K562 (cell line): ENCODE data around the gene MED13L. TPM values are rescaled to one million over a fixed set of nuclear protein-coding genes. Genes with fewer than 3 reads are reported as not detected.

ENCODE experiments used
- ATAC-seq: fragments of 200-7000 bp; cut with Tn5 transposase; 3 replicates; pipeline ENCODE4 v1.9.1; 2020; ENCODE audit warnings: moderate library complexity
- BruUV-seq: library from RNA; stranded (reverse); fragments of 400-500 nt; replicated peaks from 2 replicates; lab custom pipeline; 2021; lab: Mats Ljungman, UMichigan
- CTCF ChIA-PET: fragments of 300-600 bp; formaldehyde crosslinking; extraction: SDS; loops from one replicate; lab custom pipeline; 2021; ENCODE audit warnings: low intra/inter-chr PET ratio; lab: Yijun Ruan, JAX
- POLR2A ChIA-PET: fragments of 300-600, 350-650 bp; sonication (Branson Sonifier 250); formaldehyde crosslinking; extraction: SDS; loops from one replicate; lab custom pipeline; 2021; ENCODE audit warnings: antibody characterized with exemption, inconsistent platforms; lab: Yijun Ruan, JAX
- DNase-seq, 4 experiments: peaks; one replicate each; pipeline versions ENCODE4 v3.0.0 to v3.0.0-alpha.2; 2011 to 2018; ENCODE audit warnings: low spot score in 3 of 4, mixed read lengths in 3 of 4; ENCODE audit errors: extremely low read depth in 1 of 4
- FAIRE-seq: peaks from 2 replicates; lab custom pipeline; 2011; peaks lifted over from hg19 to GRCh38; lab: Jason Lieb, UNC
- H2AFZ ChIP-seq: 2 replicates; pipeline ENCODE4 v1.6.0; 2011; ENCODE audit warnings: low read depth, low read length, control low read depth, inconsistent platforms
- H3K27ac ChIP-seq: fragments of 200-600 bp; 3 replicates; pipeline ENCODE4 v1.8.0; 2011; ENCODE audit warnings: low read depth, mild to moderate bottlenecking, control low read depth, inconsistent platforms, low read length, moderate library complexity, mixed read lengths; ENCODE audit errors: extremely low read depth
- H3K27me3 ChIP-seq, 2 experiments: fragments of 300-600 bp in 1 of 2; 2 replicates in 1 of 2; 3 replicates in 1 of 2; pipeline versions ENCODE4 v1.6.0 to v1.8.0; 2011; ENCODE audit warnings: inconsistent platforms in 2 of 2, low read length in 2 of 2, mild to moderate bottlenecking in 1 of 2, mixed read lengths in 1 of 2, moderate library complexity in 1 of 2; ENCODE audit not compliant: control insufficient read depth in 2 of 2, insufficient read depth in 2 of 2
- H3K36me3 ChIP-seq: fragments of 300-600 bp; 3 replicates; pipeline ENCODE4 v1.8.0; 2011; ENCODE audit warnings: mild to moderate bottlenecking, low read length, inconsistent platforms; ENCODE audit not compliant: control insufficient read depth, insufficient read depth
- H3K4me1 ChIP-seq, 2 experiments: fragments of 200-600 bp in 1 of 2; replicated peaks in 1 of 2; 2 replicates in 1 of 2; 3 replicates in 1 of 2; pipeline versions ENCODE4 v1.5.1 to v1.8.0; 2011; ENCODE audit warnings: inconsistent platforms in 2 of 2, low read length in 2 of 2, mild to moderate bottlenecking in 1 of 2, mixed read lengths in 1 of 2, moderate library complexity in 1 of 2; ENCODE audit not compliant: control insufficient read depth in 2 of 2, insufficient read depth in 2 of 2
- H3K4me2 ChIP-seq: 2 replicates; pipeline ENCODE4 v1.6.1; 2011; ENCODE audit warnings: low read length, control low read depth, inconsistent platforms, mixed read lengths; ENCODE audit not compliant: insufficient read depth
- H3K4me3 ChIP-seq: fragments of 200-600 bp; sonication (generic), shearing (Covaris generic); 2 replicates; pipeline ENCODE4 v1.5.1; 2016; ENCODE audit warnings: control low read depth, inconsistent platforms
- H3K79me2 ChIP-seq: fragments of 200-600 bp; 3 replicates; pipeline ENCODE4 v1.8.0; 2011; ENCODE audit warnings: low read length, inconsistent platforms; ENCODE audit not compliant: control insufficient read depth, insufficient read depth
- H3K9ac ChIP-seq, 2 experiments: 2 replicates each; pipeline versions ENCODE4 v1.6.0 to v1.6.1; 2011; ENCODE audit warnings: low read depth in 2 of 2, low read length in 2 of 2, control low read depth in 1 of 2, inconsistent platforms in 1 of 2, mild to moderate bottlenecking in 1 of 2, mixed read lengths in 1 of 2; ENCODE audit not compliant: insufficient read depth in 1 of 2
- H3K9me1 ChIP-seq: one replicate; pipeline ENCODE4 v1.6.0; 2011; ENCODE audit warnings: inconsistent platforms, mild to moderate bottlenecking, low read length, moderate library complexity; ENCODE audit not compliant: control insufficient read depth, insufficient read depth
- H3K9me3 ChIP-seq: replicated peaks from 2 replicates; pipeline ENCODE4 v1.5.1; 2011; ENCODE audit warnings: low read depth, low read length, inconsistent platforms; ENCODE audit not compliant: control insufficient read depth, insufficient read depth
- H4K20me1 ChIP-seq: replicated peaks from 2 replicates; pipeline ENCODE4 v1.6.1; 2011; ENCODE audit warnings: low read length, inconsistent platforms, mixed read lengths; ENCODE audit not compliant: control insufficient read depth, insufficient read depth
- ARHGAP35 ChIP-seq: fragments of 450-650 bp; IDR thresholded peaks from 2 replicates; pipeline ENCODE4 v1.6.1; 2018; ENCODE audit not compliant: partially characterized antibody
- NFIC ChIP-seq: fragments of 450-650 bp; IDR thresholded peaks from 2 replicates; pipeline ENCODE4 v1.6.1; 2017; ENCODE audit warnings: mild to moderate bottlenecking, inconsistent platforms
- SIN3A ChIP-seq, 2 experiments: fragments of 150-350 bp in 1 of 2; IDR thresholded peaks; 2 replicates each; pipeline ENCODE4 v1.6.1; 2011 to 2016; ENCODE audit warnings: borderline replicate concordance in 2 of 2, low read depth in 2 of 2, low read length in 2 of 2, mild to moderate bottlenecking in 2 of 2, moderate library complexity in 2 of 2; ENCODE audit not compliant: control insufficient read depth in 1 of 2
- ZKSCAN3 ChIP-seq: fragments of 250-450 bp; sonication (Bioruptor Pico); IDR thresholded peaks from 2 replicates; pipeline ENCODE4 v1.4.0; 2020
- ZNF766 ChIP-seq: fragments of 200-800 bp; sonication (Bioruptor generic); conservative IDR thresholded peaks from 2 replicates; pipeline ENCODE4 v1.6.1; 2016; ENCODE audit warnings: missing genetic modification characterization, missing compliant biosample characterization
- WGBS: fragments of 100-300 bp; shearing (Covaris generic); methylation state at CpG from one replicate; pipeline ENCODE4 v1.1.6; 2016; ENCODE audit warnings: low coverage, mixed read lengths; ENCODE audit not compliant: insufficient coverage; ENCODE audit errors: missing lambda C conversion rate; 5-methylcytosine and 5-hydroxymethylcytosine counted together
- in situ Hi-C: fragments of 300-500 bp; cut with MboI; formaldehyde crosslinking; loops from 4 replicates; pipeline ENCODE4 v1.15.0; 2018; ENCODE audit warnings: inconsistent platforms, mixed read lengths
- intact Hi-C: fragments of 100-400 bp; cut with micrococcal nuclease; formaldehyde crosslinking; loops from 2 replicates; pipeline ENCODE4 v1.14.2; 2022
- polyA plus RNA-seq, 8 experiments: library from polyadenylated mRNA; depleted of rRNA in 4 of 8; stranded (reverse) in 5 of 8; unstranded in 3 of 8; fragments of >200 nt; fragmentation: Nextera tagmentation in 2 of 8; fragmentation: Illumina TruSeq in 1 of 8; extraction: Ambion mirVana in 2 of 8; extraction: Trizol in 1 of 8; gene quantifications; 2 replicates each; pipeline versions ENCODE4 v1.2.1 to v1.2.3, GENCODE V29; 2011 to 2014; ENCODE audit warnings: inconsistent platforms in 1 of 8, missing spikeins in 1 of 8
- total RNA-seq, 7 experiments: library from RNA; depleted of rRNA in 6 of 7; stranded (reverse); fragments of >200 nt in 6 of 7; fragmentation: Illumina TruSeq in 2 of 7; extraction: Trizol in 2 of 7; gene quantifications; 2 replicates each; pipeline versions ENCODE4 v1.2.1 to v1.2.3, GENCODE V29; 2011 to 2021; ENCODE audit warnings: low replicate concordance in 1 of 7
- TF ChIP-seq, protein P1 (sequence below), 2 experiments: fragments of 250-450 bp in 1 of 2; fragments of 450-650 bp in 1 of 2; sonication (Bioruptor Pico) in 1 of 2; IDR thresholded peaks; 2 replicates each; pipeline versions ENCODE4 v1.6.1 to v1.8.0; 2016 to 2021; ENCODE audit warnings: mild to moderate bottlenecking in 2 of 2, moderate library complexity in 2 of 2, missing compliant biosample characterization in 1 of 2, missing genetic modification characterization in 1 of 2

Gene MED13L
- total and polyA plus RNA-seq, 9 of the 15 experiments (the other 6 are each of a cell fraction or from before 2014, with no cell fraction given) = 13.4 to 90.3 (median 36.9) TPM

DNA sequence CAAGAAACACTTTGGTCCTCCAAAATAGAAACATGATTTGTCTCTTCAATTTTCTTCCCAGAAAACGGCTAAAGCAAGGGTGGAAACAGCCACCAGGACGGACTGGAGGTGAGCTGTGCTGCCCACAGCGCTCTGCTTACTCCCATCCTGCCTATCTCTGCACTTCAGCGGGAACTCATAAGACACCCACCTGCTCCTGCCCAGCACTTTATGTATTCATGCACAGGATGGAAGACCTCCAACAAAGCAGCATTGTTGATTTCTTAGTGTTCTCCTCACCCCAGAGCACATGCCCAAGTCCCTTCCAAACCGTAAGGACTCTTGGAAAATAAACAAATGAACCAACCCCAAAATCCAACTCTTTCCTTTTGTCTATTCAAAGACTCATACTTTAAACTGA, 277.2 kb downstream of the MED13L start:
- H3K36me3 ChIP-seq = peaks cover 64% of the 10 kb centered on the region
- H3K27ac ChIP-seq = no peak overlapping the region
- no TSS peak for BruUV-seq
- H2AFZ ChIP-seq = no peak overlapping the region
- CTCF ChIA-PET = interaction anchor here (0.6 kb wide), 1 partner anchor 225 kb away, joined by 5 read pairs; no protein-coding TSS in a partner anchor
- no peaks in the 10 kb centered on the region for H3K27me3 ChIP-seq
- no peak for DNase-seq
- 83% methylated on average over 5 of the region's 5 CpGs for WGBS
- H3K79me2 ChIP-seq = 0 out of 3 replicates have a peak, but pooled peaks cover 3% of the 10 kb centered on the region
- FAIRE-seq = no peak
- no peak for TF ChIP-seq NFIC
- TF ChIP-seq SIN3A (IDR thresholded peaks at IDR 0.05; ENCODE audit: borderline replicate concordance in 2 of 2, control insufficient read depth in 1 of 2, low read depth in 2 of 2, low read length in 2 of 2) = no peak
- TF ChIP-seq ARHGAP35 = no peak
- no peak for TF ChIP-seq ZKSCAN3 (CRISPR knock-in tag)
- TF ChIP-seq, all 486 proteins: peak for 0
- in situ Hi-C loops (no loop called here), intact Hi-C loops (no loop called here)
- POLR2A ChIA-PET = interaction anchor here (0.5 to 0.6 kb wide), 3 partner anchors 205 to 700 kb away, joined by 3 read pairs; no protein-coding TSS in a partner anchor
- H3K4me1 ChIP-seq = no peaks in the 10 kb centered on the region
- H3K4me2 ChIP-seq = no peak overlapping the region
- H3K9ac ChIP-seq = no peak overlapping the region
- no peaks in the 10 kb centered on the region for H3K9me3 ChIP-seq
- H4K20me1 ChIP-seq = 0 out of 2 replicates have a peak, but pooled peaks cover 4% of the 10 kb centered on the region
- no peak overlapping the region for H3K4me3 ChIP-seq
- no peaks in the 10 kb centered on the region for H3K9me1 ChIP-seq
- ATAC-seq = no peak; the same call in 2 of the 3 replicates

DNA sequence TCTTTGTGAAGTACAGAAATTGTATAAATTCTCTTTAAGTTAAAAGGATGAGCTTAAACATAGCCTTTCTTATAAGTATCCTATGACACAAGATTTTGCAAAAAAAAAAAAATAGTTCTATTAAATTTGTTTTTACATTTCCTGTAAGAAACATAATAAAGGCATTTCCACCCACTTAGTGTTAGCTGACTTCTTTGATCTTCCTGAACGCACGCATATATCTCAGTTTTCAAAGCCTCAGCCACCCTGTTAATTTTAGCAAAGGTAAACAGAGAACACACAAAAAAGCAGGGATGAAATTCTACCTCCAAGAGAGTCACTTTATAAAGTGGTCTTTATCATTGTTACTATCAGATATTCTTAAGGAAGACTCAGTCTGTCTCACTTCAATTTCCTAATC, 277.9 kb downstream of the MED13L start:
- intact Hi-C loops = loop anchor here (5.0 to 10.0 kb wide), 2 partner anchors 238 to 595 kb away; no protein-coding TSS in a partner anchor
- Histone ChIP-seq H4K20me1 (0 out of 2 replicates have a peak, but pooled peaks cover 4% of the 10 kb centered on the region), H3K4me3 (no peak overlapping the region), H3K4me2 (no peak overlapping the region), H3K36me3 (peaks cover 64% of the 10 kb centered on the region), H2AFZ (no peak overlapping the region), H3K27ac (no peak overlapping the region), H3K27me3 (no peaks in the 10 kb centered on the region), H3K4me1 (no peaks in the 10 kb centered on the region), H3K9me3 (no peaks in the 10 kb centered on the region), H3K79me2 (0 out of 3 replicates have a peak, but pooled peaks cover 3% of the 10 kb centered on the region), H3K9ac (no peak overlapping the region), H3K9me1 (no peaks in the 10 kb centered on the region)
- FAIRE-seq (no peak), DNase-seq (no peak), ATAC-seq (no peak)
- no TSS peak for BruUV-seq
- ChIA-PET CTCF (no interaction called here), POLR2A (interaction anchor here (0.6 to 1.0 kb wide), 4 partner anchors 9 to 701 kb away, joined by 3 to 5 read pairs (median 3); no protein-coding TSS in a partner anchor)
- in situ Hi-C loops = loop anchor here (25.0 kb wide), 1 partner anchor 688 kb away; no protein-coding TSS in a partner anchor
- 97% methylated on average over 2 of the region's 2 CpGs for WGBS
- TF ChIP-seq, protein P1, sequence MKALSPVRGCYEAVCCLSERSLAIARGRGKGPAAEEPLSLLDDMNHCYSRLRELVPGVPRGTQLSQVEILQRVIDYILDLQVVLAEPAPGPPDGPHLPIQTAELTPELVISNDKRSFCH (CRISPR knock-in tag; IDR thresholded peaks at IDR 0.05) = no peak
- TF ChIP-seq, protein P1 (tag; IDR thresholded peaks at IDR 0.05) = no peak
- no peak for TF ChIP-seq ZNF766
- TF ChIP-seq, all 486 proteins: peak for 0
